Naive thymus-derived CD4-positive, alpha-beta T cell (primary cell): ENCODE results near the gene FBN1. TPM values are rescaled to one million over a fixed set of nuclear protein-coding genes. Genes with fewer than 3 reads are reported as not detected.

Experiments used
- ATAC-seq: fragments of 150-1000 bp; cut with Tn5 transposase; 2 replicates; pipeline ENCODE4 v1.10.0; 2021; ENCODE audit warnings: mild to moderate bottlenecking, moderate library complexity
- CTCF ChIA-PET: fragments of 350-600 bp; sonication (Branson Sonifier 250); formaldehyde crosslinking; loops from one replicate; lab custom pipeline; 2021; ENCODE audit warnings: antibody characterized with exemption; lab: Charles Lee
- POLR2A ChIA-PET: fragments of 350-600 bp; sonication (Branson Sonifier 250); formaldehyde crosslinking; loops from one replicate; lab custom pipeline; 2021; ENCODE audit warnings: antibody characterized with exemption, inconsistent platforms; lab: Charles Lee
- DNase-seq, 9 donors: peaks; one replicate each; pipeline versions ENCODE4 v3.0.0 to v3.0.0-alpha.2; 2020 to 2022; ENCODE audit warnings: mixed read lengths in 1 of 9
- H3K27ac ChIP-seq: one replicate; pipeline ENCODE4 v1.7.0; 2013; ENCODE audit warnings: mild to moderate bottlenecking, low read depth, low read length, moderate library complexity
- H3K27me3 ChIP-seq, 2 donors: one replicate each; pipeline ENCODE4 v1.7.0; 2013; ENCODE audit warnings: low read length in 2 of 2, mild to moderate bottlenecking in 2 of 2, moderate library complexity in 2 of 2; ENCODE audit not compliant: control insufficient read depth in 2 of 2, insufficient read depth in 2 of 2
- H3K36me3 ChIP-seq, 3 experiments: 1 replicate in 2 of 3; 2 replicates in 1 of 3; pipeline ENCODE4 v1.7.0; 2013; ENCODE audit warnings: low read length in 3 of 3, mild to moderate bottlenecking in 3 of 3, moderate library complexity in 1 of 3; ENCODE audit not compliant: insufficient read depth in 3 of 3, control insufficient read depth in 2 of 3
- H3K4me1 ChIP-seq, 2 donors: one replicate each; pipeline ENCODE4 v1.7.0; 2013; ENCODE audit warnings: low read length in 2 of 2, mild to moderate bottlenecking in 2 of 2, moderate library complexity in 1 of 2; ENCODE audit not compliant: control insufficient read depth in 2 of 2, insufficient read depth in 2 of 2
- H3K4me3 ChIP-seq: 2 replicates; pipeline ENCODE4 v1.7.0; 2013; ENCODE audit warnings: mild to moderate bottlenecking, low read length
- H3K9me3 ChIP-seq, 3 experiments: 1 replicate in 2 of 3; 2 replicates in 1 of 3; pipeline ENCODE4 v1.7.0; 2013; ENCODE audit warnings: low read length in 3 of 3; ENCODE audit not compliant: control insufficient read depth in 2 of 3
- H3K27ac Mint-ChIP-seq, 9 donors: one replicate each; pipeline ENCODE4 v1.8.0; 2020 to 2022; ENCODE audit warnings: mixed read lengths in 9 of 9, mild to moderate bottlenecking in 8 of 9, moderate library complexity in 5 of 9, inconsistent platforms in 2 of 9
- H3K27me3 Mint-ChIP-seq, 5 donors: one replicate each; pipeline ENCODE4 v1.8.0; 2021 to 2022; ENCODE audit warnings: mixed read lengths in 5 of 5, mild to moderate bottlenecking in 1 of 5
- H3K36me3 Mint-ChIP-seq, 5 donors: one replicate each; pipeline ENCODE4 v1.8.0; 2020 to 2022; ENCODE audit warnings: mixed read lengths in 5 of 5, mild to moderate bottlenecking in 3 of 5, inconsistent platforms in 1 of 5
- H3K4me1 Mint-ChIP-seq, 7 donors: one replicate each; pipeline ENCODE4 v1.8.0; 2020 to 2022; ENCODE audit warnings: mixed read lengths in 7 of 7, mild to moderate bottlenecking in 3 of 7, inconsistent platforms in 1 of 7
- H3K4me3 Mint-ChIP-seq, 10 donors: one replicate each; pipeline ENCODE4 v1.8.0; 2020 to 2022; ENCODE audit warnings: mild to moderate bottlenecking in 10 of 10, mixed read lengths in 10 of 10, moderate library complexity in 6 of 10, inconsistent platforms in 2 of 10
- H3K9me3 Mint-ChIP-seq, 11 donors: one replicate each; pipeline ENCODE4 v1.8.0; 2020 to 2022; ENCODE audit warnings: mixed read lengths in 11 of 11, mild to moderate bottlenecking in 4 of 11, inconsistent platforms in 1 of 11, moderate library complexity in 1 of 11
- intact Hi-C, 2 donors: fragments of 100-400 bp; cut with micrococcal nuclease; formaldehyde crosslinking; loops; one replicate each; pipeline ENCODE4 v1.15.1; 2023
- polyA plus RNA-seq, 2 donors: library from polyadenylated mRNA; unstranded; fragments of 300-500 nt; fragmentation: Illumina TruSeq; gene quantifications; one replicate each; pipeline ENCODE4 v1.2.3, GENCODE V29; 2021
- total RNA-seq, 6 experiments: library from RNA in 5 of 6; stranded (reverse) in 5 of 6; gene quantifications; 1 replicate in 5 of 6; 2 replicates in 1 of 6; pipeline ENCODE4 v1.2.3 and lab custom pipeline; 2021 to 2026

Gene FBN1
- total and polyA plus RNA-seq, 7 experiments from 2014 or later, result 0.03 to 1.3 (median 0.61) TPM; not detected in 1

DNA sequence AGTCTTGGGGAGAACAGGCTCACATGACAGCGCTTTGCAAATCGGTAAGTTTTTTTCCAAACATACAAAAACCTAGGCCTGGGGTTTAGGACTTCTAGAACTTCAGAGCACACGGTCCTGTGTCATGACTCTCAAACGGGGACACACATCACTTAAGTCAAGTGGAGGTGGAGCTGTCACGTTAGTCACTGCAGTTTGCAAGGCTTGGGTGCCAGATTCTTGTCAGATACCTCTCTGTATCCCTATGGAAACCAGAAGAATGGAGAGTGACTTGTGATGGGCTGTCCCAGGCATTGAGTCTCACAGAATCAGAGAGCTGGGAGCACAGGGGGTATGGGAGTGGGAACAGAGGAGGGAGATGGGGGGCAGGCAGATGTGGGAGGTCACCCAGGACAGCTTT lies 249.5 kb downstream of the FBN1 start:
- CTCF ChIA-PET, result no interaction called here
- Mint-ChIP-seq H3K9me3 (no peaks in the 10 kb centered on the region), H3K27me3 (peaks cover 3 to 20% (median 9%) of the 10 kb centered on the region in 5 donors), H3K27ac (no peak overlapping the region), H3K4me3 (no peak overlapping the region), H3K4me1 (no peaks in the 10 kb centered on the region), H3K36me3 (no peaks in the 10 kb centered on the region)
- no peaks in the 10 kb centered on the region for H3K36me3 ChIP-seq
- POLR2A ChIA-PET, result no interaction called here
- no peaks in the 10 kb centered on the region for H3K27me3 ChIP-seq
- ATAC-seq (no peak), DNase-seq (no peak)
- intact Hi-C loops, result no loop called here
- H3K27ac ChIP-seq, result no peak overlapping the region
- H3K4me3 ChIP-seq, result no peak overlapping the region
- no peaks in the 10 kb centered on the region for H3K4me1 ChIP-seq
- H3K9me3 ChIP-seq, result no peaks in the 10 kb centered on the region

DNA sequence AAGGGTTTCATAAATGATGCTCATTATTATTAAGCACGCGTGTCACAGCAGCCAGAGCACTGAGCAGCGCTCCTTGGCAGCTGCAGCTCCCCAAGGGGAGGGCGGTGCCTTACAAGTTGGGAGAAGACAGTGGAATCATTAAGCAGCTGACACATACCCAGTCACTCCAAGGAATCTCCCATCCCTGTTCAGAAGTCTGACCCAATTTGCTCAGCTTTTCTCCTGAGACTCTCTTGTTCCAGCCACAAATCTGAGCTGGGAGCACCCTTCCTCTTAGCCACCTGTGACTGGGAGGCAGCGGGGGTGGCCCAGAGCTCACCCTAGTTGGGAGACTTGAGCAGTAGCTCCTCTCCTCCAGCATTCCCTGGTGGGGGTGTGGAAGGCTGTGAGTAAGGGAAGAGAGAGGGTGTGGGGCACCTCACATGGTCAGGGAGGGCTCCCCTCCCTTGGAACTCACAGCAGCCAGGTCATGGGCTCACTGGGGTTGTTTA lies 249.9 kb downstream of the FBN1 start:
- ChIA-PET CTCF (no interaction called here), POLR2A (no interaction called here)
- intact Hi-C loops, result no loop called here
- Histone ChIP-seq H3K36me3 (no peaks in the 10 kb centered on the region), H3K9me3 (no peaks in the 10 kb centered on the region), H3K4me1 (no peaks in the 10 kb centered on the region), H3K27ac (no peak overlapping the region), H3K4me3 (no peak overlapping the region), H3K27me3 (no peaks in the 10 kb centered on the region)
- Mint-ChIP-seq H3K4me1 (no peaks in the 10 kb centered on the region), H3K36me3 (no peaks in the 10 kb centered on the region), H3K4me3 (no peak overlapping the region), H3K27ac (no peak overlapping the region), H3K27me3 (peaks cover 3 to 20% (median 9%) of the 10 kb centered on the region in 5 donors), H3K9me3 (no peaks in the 10 kb centered on the region)
- DNase-seq (no peak), ATAC-seq (no peak)

DNA sequence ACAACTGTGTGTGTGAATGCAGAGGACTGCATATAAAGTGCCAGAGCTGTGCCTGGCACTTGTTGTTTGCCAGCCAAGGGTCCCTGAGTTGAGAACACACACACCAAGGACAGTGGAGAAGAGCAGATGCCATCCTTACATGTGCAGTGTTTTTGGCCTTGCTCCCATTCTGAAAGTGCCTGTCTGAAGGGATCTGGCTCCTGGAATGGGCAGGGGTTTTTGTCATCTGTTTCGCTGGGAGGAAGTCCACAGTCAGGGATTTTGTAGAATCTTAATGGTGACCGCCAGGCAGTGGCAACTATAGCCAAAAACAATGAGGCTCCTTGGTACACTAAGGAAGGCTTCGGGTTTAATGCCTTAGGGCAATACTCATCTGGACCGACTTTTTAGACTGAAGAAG lies 250.5 kb downstream of the FBN1 start:
- intact Hi-C loops, result no loop called here
- no peak for ATAC-seq
- H3K27me3 Mint-ChIP-seq, result peaks cover under 1 to 20% (median 9%) of the 10 kb centered on the region in 5 donors
- POLR2A ChIA-PET, result no interaction called here
- no peaks in the 10 kb centered on the region for H3K36me3 ChIP-seq
- no peak overlapping the region for H3K4me3 Mint-ChIP-seq
- CTCF ChIA-PET, result no interaction called here
- H3K36me3 Mint-ChIP-seq, result no peaks in the 10 kb centered on the region
- H3K27ac Mint-ChIP-seq, result no peak overlapping the region
- H3K9me3 Mint-ChIP-seq, result no peaks in the 10 kb centered on the region
- no peak overlapping the region for H3K4me3 ChIP-seq
- DNase-seq, result no peak
- H3K27ac ChIP-seq, result no peak overlapping the region
- no peaks in the 10 kb centered on the region for H3K4me1 Mint-ChIP-seq
- H3K27me3 ChIP-seq, result no peaks in the 10 kb centered on the region
- no peaks in the 10 kb centered on the region for H3K9me3 ChIP-seq
- H3K4me1 ChIP-seq, result no peaks in the 10 kb centered on the region

DNA sequence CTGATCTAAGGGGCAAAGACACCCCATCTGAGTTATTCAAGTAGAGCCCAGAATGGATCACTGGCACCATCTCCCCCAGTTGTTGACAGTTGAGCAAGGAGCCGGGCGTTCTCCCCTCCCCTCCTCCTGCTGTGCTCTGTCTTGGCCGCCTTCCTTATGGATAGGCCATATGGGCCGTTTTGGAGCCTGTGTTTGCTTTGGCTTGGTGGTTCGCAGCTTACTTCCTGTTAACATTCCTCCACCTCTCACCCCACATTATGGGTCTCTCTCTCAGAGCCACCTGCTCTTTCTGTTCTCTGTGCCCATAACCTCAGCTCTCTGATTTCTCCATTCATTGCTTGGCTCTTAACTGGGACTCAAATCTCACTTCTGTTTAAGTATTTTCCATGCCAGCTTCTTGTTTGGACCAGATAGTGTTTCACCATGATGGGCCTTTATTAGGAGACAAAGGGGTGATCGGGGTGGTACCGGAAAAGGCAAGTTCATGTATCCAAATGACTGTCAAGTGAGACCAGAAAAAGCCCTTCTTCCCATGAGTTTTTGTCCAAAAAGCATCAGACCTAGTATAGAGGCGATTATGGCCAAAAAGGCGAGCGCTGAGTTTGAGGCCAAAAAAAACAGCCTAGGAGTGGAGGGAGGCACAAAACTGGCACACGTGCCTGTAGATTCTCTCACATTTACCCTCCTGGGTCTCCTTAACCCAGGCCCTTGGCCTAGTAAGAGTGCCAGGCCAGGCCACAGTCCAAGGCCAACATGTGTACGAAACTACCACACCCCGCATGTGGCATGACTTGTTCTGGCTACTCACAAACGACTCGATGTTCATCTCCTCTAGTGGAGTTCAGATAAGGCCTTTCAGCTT lies 251.6 kb downstream of the FBN1 start:
- Mint-ChIP-seq H3K4me1 (no peaks in the 10 kb centered on the region), H3K4me3 (no peak overlapping the region), H3K36me3 (no peaks in the 10 kb centered on the region), H3K27ac (no peak overlapping the region), H3K27me3 (peaks cover 0 to 24% (median 12%) of the 10 kb centered on the region in 5 donors), H3K9me3 (no peaks in the 10 kb centered on the region)
- no peak overlapping the region for H3K4me3 ChIP-seq
- POLR2A ChIA-PET, result no interaction called here
- no peak overlapping the region for H3K27ac ChIP-seq
- H3K36me3 ChIP-seq, result no peaks in the 10 kb centered on the region
- H3K27me3 ChIP-seq, result no peaks in the 10 kb centered on the region
- no peaks in the 10 kb centered on the region for H3K9me3 ChIP-seq
- no peaks in the 10 kb centered on the region for H3K4me1 ChIP-seq
- ATAC-seq (no peak), DNase-seq (no peak)
- CTCF ChIA-PET, result no interaction called here
- intact Hi-C loops, result no loop called here

DNA sequence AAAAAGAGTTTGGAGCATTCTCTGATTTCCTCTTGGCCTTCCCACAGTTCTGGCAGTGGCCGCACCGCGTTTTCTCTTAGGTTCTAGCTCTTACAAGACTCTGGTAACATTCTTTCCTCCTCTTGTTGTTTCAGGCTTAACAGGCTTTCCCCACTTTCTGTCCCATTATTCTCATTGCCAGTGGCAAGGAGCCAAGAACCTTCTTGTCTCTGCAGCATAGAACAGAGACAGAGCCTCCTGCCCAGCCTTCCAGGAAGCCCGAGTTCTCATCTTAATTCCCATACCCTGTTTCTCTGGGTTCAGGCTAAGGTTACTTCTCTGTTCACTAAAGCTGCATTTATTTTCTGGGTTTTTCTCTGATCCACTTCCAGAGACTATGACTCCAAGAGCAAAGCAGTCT lies 253.2 kb downstream of the FBN1 start:
- ChIA-PET CTCF (no interaction called here), POLR2A (no interaction called here)
- Mint-ChIP-seq H3K9me3 (no peaks in the 10 kb centered on the region), H3K27me3 (peaks cover 2 to 18% (median 8%) of the 10 kb centered on the region in 5 donors), H3K36me3 (no peaks in the 10 kb centered on the region), H3K4me3 (no peak overlapping the region), H3K27ac (no peak overlapping the region), H3K4me1 (no peaks in the 10 kb centered on the region)
- DNase-seq (no peak), ATAC-seq (no peak)
- Histone ChIP-seq H3K27ac (no peak overlapping the region), H3K4me1 (no peaks in the 10 kb centered on the region), H3K9me3 (no peaks in the 10 kb centered on the region), H3K36me3 (no peaks in the 10 kb centered on the region), H3K4me3 (no peak overlapping the region), H3K27me3 (no peaks in the 10 kb centered on the region)
- intact Hi-C loops, result no loop called here

DNA sequence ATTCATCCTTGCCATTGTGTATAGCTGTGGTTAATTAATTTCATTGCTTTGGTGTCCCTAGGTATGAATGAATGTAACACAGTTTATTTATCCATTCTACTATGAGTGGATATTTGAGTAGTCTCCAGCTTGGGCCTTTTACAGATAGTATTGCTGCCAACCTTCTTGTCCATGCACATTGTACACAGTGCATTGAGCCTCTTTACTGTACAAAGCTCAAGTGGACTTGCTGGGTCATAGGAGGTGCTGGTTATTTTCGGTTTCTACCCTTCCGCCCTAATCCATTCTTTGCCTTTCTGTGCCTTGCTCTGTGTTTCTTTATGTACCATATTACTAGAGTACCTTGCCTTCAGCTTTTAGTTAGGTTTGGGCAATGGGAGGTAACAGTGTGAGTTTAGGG lies 253.6 kb downstream of the FBN1 start:
- Histone ChIP-seq H3K36me3 (no peaks in the 10 kb centered on the region), H3K4me3 (no peak overlapping the region), H3K4me1 (no peaks in the 10 kb centered on the region), H3K9me3 (no peaks in the 10 kb centered on the region), H3K27me3 (no peaks in the 10 kb centered on the region), H3K27ac (no peak overlapping the region)
- no peak overlapping the region for H3K27ac Mint-ChIP-seq
- ChIA-PET POLR2A (no interaction called here), CTCF (interaction anchor here (0.6 kb wide), 1 partner anchor 13 kb away, joined by 4 read pairs; no protein-coding TSS in a partner anchor)
- DNase-seq (no peak), ATAC-seq (no peak)
- intact Hi-C loops, result no loop called here
- no peaks in the 10 kb centered on the region for H3K9me3 Mint-ChIP-seq
- no peaks in the 10 kb centered on the region for H3K36me3 Mint-ChIP-seq
- no peaks in the 10 kb centered on the region for H3K4me1 Mint-ChIP-seq
- peaks cover 2 to 18% (median 8%) of the 10 kb centered on the region in 5 donors for H3K27me3 Mint-ChIP-seq
- H3K4me3 Mint-ChIP-seq, result no peak overlapping the region

DNA sequence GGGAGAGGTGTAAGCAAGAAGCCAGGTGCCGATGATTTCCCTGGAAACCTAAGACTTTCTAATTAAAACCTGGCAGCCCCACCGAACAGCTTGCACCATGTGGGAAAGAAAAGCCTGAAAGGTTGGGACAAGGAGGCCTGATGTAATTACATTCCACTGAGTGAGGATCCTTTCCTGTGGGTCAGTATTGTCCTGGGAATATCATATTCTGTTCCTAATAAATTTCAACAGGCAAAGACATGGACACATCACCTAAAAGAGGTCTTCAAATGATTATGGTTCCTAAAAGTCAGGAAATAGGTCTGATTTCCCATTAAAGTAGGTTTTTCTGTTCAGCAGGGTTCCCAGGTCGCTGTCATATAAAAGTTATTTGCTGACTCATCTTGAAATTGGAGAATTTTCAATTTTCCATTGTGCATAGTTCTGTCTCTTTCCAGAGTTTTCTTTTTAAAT lies 255.8 kb downstream of the FBN1 start:
- Mint-ChIP-seq H3K36me3 (no peaks in the 10 kb centered on the region), H3K27me3 (peaks cover 4 to 19% (median 13%) of the 10 kb centered on the region in 5 donors), H3K9me3 (peaks cover 0 to 1% (median 0%) of the 10 kb centered on the region in 11 donors), H3K4me1 (no peaks in the 10 kb centered on the region), H3K4me3 (no peak overlapping the region), H3K27ac (no peak overlapping the region)
- DNase-seq (no peak), ATAC-seq (no peak)
- Histone ChIP-seq H3K36me3 (no peaks in the 10 kb centered on the region), H3K4me3 (no peak overlapping the region), H3K27ac (no peak overlapping the region), H3K4me1 (no peaks in the 10 kb centered on the region), H3K27me3 (no peaks in the 10 kb centered on the region), H3K9me3 (no peaks in the 10 kb centered on the region)
- CTCF ChIA-PET, result no interaction called here
- intact Hi-C loops, result no loop called here
- POLR2A ChIA-PET, result no interaction called here
